Esophagus muscularis mucosa (tissue), 4 donors: ENCODE measurements around the gene DHRS4. TPM values are rescaled to one million over a fixed set of nuclear protein-coding genes. Genes with fewer than 3 reads are reported as not detected.

ENCODE experiments used
- DNase-seq: peaks from one replicate; pipeline ENCODE4 v3.0.0-alpha.2; 2017; ENCODE audit errors: extremely low spot score
- H3K27ac ChIP-seq, 4 donors: fragments of 200-600 bp; sonication (generic); replicated peaks in 1 of 4; 1 replicate in 3 of 4; 2 replicates in 1 of 4; pipeline ENCODE4 v1.5.1; 2016 to 2019; ENCODE audit warnings: mild to moderate bottlenecking in 1 of 4
- H3K27me3 ChIP-seq, 4 donors: fragments of 200-600 bp; sonication (generic); one replicate each; pipeline versions ENCODE4 v1.5.1 to v1.6.0; 2016 to 2019
- H3K36me3 ChIP-seq, 4 donors: fragments of 200-600 bp; sonication (generic); one replicate each; pipeline ENCODE4 v1.5.1; 2016 to 2019
- H3K4me1 ChIP-seq, 4 donors: fragments of 200-600 bp; sonication (generic); one replicate each; pipeline ENCODE4 v1.5.1; 2016 to 2019
- H3K4me3 ChIP-seq, 4 donors: fragments of 200-600 bp; sonication (generic); 1 replicate in 2 of 4; 2 replicates in 2 of 4; pipeline ENCODE4 v1.5.1; 2016 to 2019; ENCODE audit warnings: mild to moderate bottlenecking in 4 of 4, moderate library complexity in 1 of 4
- H3K9me3 ChIP-seq, 4 donors: fragments of 200-600 bp; sonication (generic); 1 replicate in 3 of 4; 2 replicates in 1 of 4; pipeline ENCODE4 v1.5.1; 2016 to 2019
- CTCF ChIP-seq, 3 experiments: fragments of 200-600 bp in 2 of 3; fragments of 450-650 bp in 1 of 3; sonication (generic) in 2 of 3; IDR thresholded peaks; one replicate each; pipeline ENCODE4 v1.5.1; 2017 to 2019; ENCODE audit warnings: antibody characterized with exemption in 3 of 3, mild to moderate bottlenecking in 2 of 3, moderate library complexity in 1 of 3
- EP300 ChIP-seq: sonication (generic); formaldehyde crosslinking; IDR thresholded peaks from one replicate; pipeline ENCODE4 v1.6.1; 2017; ENCODE audit warnings: antibody characterized with exemption
- POLR2A ChIP-seq: fragments of 450-650 bp; IDR thresholded peaks from one replicate; pipeline ENCODE4 v1.6.1; 2017; ENCODE audit warnings: antibody characterized with exemption, moderate library complexity, mild to moderate bottlenecking, low read depth
- POLR2AphosphoS5 ChIP-seq, 2 donors: sonication (generic); formaldehyde crosslinking; IDR thresholded peaks; one replicate each; pipeline ENCODE4 v1.6.1; 2017; ENCODE audit warnings: antibody characterized with exemption in 2 of 2
- WGBS: methylation state at CpG from one replicate; pipeline ENCODE4 v1.1.5; 2018; 5-methylcytosine and 5-hydroxymethylcytosine counted together
- intact Hi-C: fragments of 100-400 bp; cut with DNase I; formaldehyde crosslinking; loops from one replicate; pipeline ENCODE4 v1.15.1; 2023
- total RNA-seq, 4 donors: library from RNA; depleted of rRNA; stranded (reverse); fragments of >200 nt; gene quantifications; one replicate each; pipeline versions ENCODE4 v1.1.0 to v1.2.1, GENCODE V29; 2016

DHRS4 gene
- total RNA-seq, 4 donors from 2014 or later: 37.1 to 54.4 (median 46.3) TPM

GRCh38 chr14:23929136-23929535, 24.4 kb upstream of the DHRS4 start:
- DNase-seq: no peak
- intact Hi-C loops: no loop called here
- WGBS: 66% methylated on average over 5 of the region's 5 CpGs

GRCh38 chr14:23929822-23930294, 23.7 kb upstream of the DHRS4 start:
- no peaks in the 10 kb centered on the region for H3K27me3 ChIP-seq
- peak; percentile 95 for DNase-seq
- no peaks in the 10 kb centered on the region for H3K9me3 ChIP-seq
- WGBS: 6% methylated on average over 3 of the region's 3 CpGs
- TF ChIP-seq CTCF (IDR thresholded peaks at IDR 0.05): peak; percentile 64 to 91 (median 90)
- TF ChIP-seq POLR2A: no peak
- peaks cover 0 to 19% (median 15%) of the 10 kb centered on the region in 4 donors for H3K4me1 ChIP-seq
- H3K4me3 ChIP-seq: no peak overlapping the region
- intact Hi-C loops: loop anchor here (5.0 kb wide), 1 partner anchor 298 kb away; no protein-coding TSS in a partner anchor
- no peaks in the 10 kb centered on the region for H3K36me3 ChIP-seq
- no peak overlapping the region for H3K27ac ChIP-seq

More at GRCh38 chr14:23929136-23929535, 24.4 kb upstream of the DHRS4 start:
- H3K4me1 ChIP-seq: peaks cover 0 to 19% (median 15%) of the 10 kb centered on the region in 4 donors
- H3K27ac ChIP-seq: no peak overlapping the region
- H3K36me3 ChIP-seq: no peaks in the 10 kb centered on the region
- no peak for TF ChIP-seq CTCF (IDR thresholded peaks at IDR 0.05)
- no peak for TF ChIP-seq EP300
- no peak for TF ChIP-seq POLR2A
- no peak for TF ChIP-seq POLR2AphosphoS5 (IDR thresholded peaks at IDR 0.05)
- H3K27me3 ChIP-seq: no peaks in the 10 kb centered on the region
- H3K4me3 ChIP-seq: no peak overlapping the region
- no peaks in the 10 kb centered on the region for H3K9me3 ChIP-seq

DNA sequence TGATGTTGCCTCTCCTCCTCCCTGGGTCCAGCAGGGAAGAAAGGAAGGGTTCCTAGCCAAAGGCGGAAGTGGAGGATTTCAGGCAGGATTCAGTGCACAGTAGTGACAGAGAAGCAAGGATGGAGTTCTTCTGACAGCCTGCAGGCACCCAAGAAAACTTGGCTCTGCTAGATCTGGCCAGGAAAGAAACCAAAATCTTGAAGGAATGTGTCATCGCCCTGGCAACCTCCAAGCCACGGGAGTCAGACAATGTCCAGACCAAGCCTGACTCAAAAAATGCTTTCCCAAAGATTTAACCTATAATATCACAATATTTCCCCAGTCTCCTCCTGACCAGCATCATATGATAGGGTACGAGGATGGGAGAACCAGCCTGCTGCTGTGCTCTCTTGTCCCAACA, 22.8 kb upstream of the DHRS4 start:
- 19% methylated on average over 4 of the region's 4 CpGs for WGBS
- no peak for DNase-seq
- intact Hi-C loops: loop anchor here (5.0 kb wide), 1 partner anchor 298 kb away; no protein-coding TSS in a partner anchor
- Histone ChIP-seq H3K4me1 (peaks cover 0 to 19% (median 15%) of the 10 kb centered on the region in 4 donors), H3K36me3 (no peaks in the 10 kb centered on the region), H3K27ac (peak overlapping the region in 1 of 4 donors; percentile 19), H3K4me3 (no peak overlapping the region), H3K27me3 (no peaks in the 10 kb centered on the region), H3K9me3 (no peaks in the 10 kb centered on the region)
- TF ChIP-seq POLR2A: no peak
- TF ChIP-seq EP300: no peak
- peak in 1 of 3 experiments; percentile 18 for TF ChIP-seq CTCF (IDR thresholded peaks at IDR 0.05)
- TF ChIP-seq POLR2AphosphoS5 (IDR thresholded peaks at IDR 0.05): peak; percentile 34 to 35

- 87% methylated on average over 6 of the region's 6 CpGs for WGBS
- no peaks in the 10 kb centered on the region for H3K36me3 ChIP-seq
- peaks cover 0 to 19% (median 15%) of the 10 kb centered on the region in 4 donors for H3K4me1 ChIP-seq
- intact Hi-C loops: loop anchor here (5.0 kb wide), 1 partner anchor 300 kb away; no protein-coding TSS in a partner anchor
- H3K27me3 ChIP-seq: no peaks in the 10 kb centered on the region
- no peak for DNase-seq
- H3K9me3 ChIP-seq: no peaks in the 10 kb centered on the region
- no peak overlapping the region for H3K27ac ChIP-seq
- H3K4me3 ChIP-seq: no peak overlapping the region
- TF ChIP-seq POLR2AphosphoS5 (IDR thresholded peaks at IDR 0.05) (no peak), CTCF (IDR thresholded peaks at IDR 0.05) (no peak), EP300 (no peak), POLR2A (no peak)
Measured at GRCh38 chr14:23931721-23932289, 21.8 kb upstream of the DHRS4 start.

GRCh38 chr14:23932639-23933038, 20.9 kb upstream of the DHRS4 start:
- TF ChIP-seq EP300 (no peak), POLR2AphosphoS5 (IDR thresholded peaks at IDR 0.05) (no peak), POLR2A (no peak), CTCF (IDR thresholded peaks at IDR 0.05) (no peak)
- no peaks in the 10 kb centered on the region for H3K27me3 ChIP-seq
- 96% methylated on average over 3 of the region's 3 CpGs for WGBS
- peaks cover 0 to 19% (median 15%) of the 10 kb centered on the region in 4 donors for H3K4me1 ChIP-seq
- no peaks in the 10 kb centered on the region for H3K9me3 ChIP-seq
- H3K4me3 ChIP-seq: no peak overlapping the region
- no peak for DNase-seq
- intact Hi-C loops: loop anchor here (5.0 kb wide), 1 partner anchor 300 kb away; no protein-coding TSS in a partner anchor
- H3K36me3 ChIP-seq: no peaks in the 10 kb centered on the region
- no peak overlapping the region for H3K27ac ChIP-seq
